A549 (cell line): ENCODE measurements around the gene PLAGL2. TPM values are rescaled to one million over a fixed set of nuclear protein-coding genes. Genes with fewer than 3 reads are reported as not detected.
"Not testable (repeated sequence)": the region's sequence is repeated elsewhere in the genome, so short reads cannot be mapped to it uniquely, and the experiment has no call there.

Experiments
- ATAC-seq, 2 experiments: fragments of 200-7000 bp in 1 of 2; fragments of >200 bp in 1 of 2; cut with Nextera tagmentation in 1 of 2; cut with Tn5 transposase in 1 of 2; 3 replicates each; pipeline versions ENCODE4 v1.8.0 to v1.9.1; 2018 to 2020; ENCODE audit warnings: mild to moderate bottlenecking in 1 of 2, moderate library complexity in 1 of 2
- CTCF ChIA-PET: fragments of 300-600 bp; sonication (Branson Sonifier 250); formaldehyde crosslinking; extraction: SDS; loops from one replicate; lab custom pipeline; 2021; ENCODE audit warnings: antibody characterized with exemption, inconsistent platforms; lab: Yijun Ruan, JAX
- POLR2A ChIA-PET: fragments of 350-600 bp; formaldehyde crosslinking; extraction: SDS; loops from one replicate; lab custom pipeline; 2021; ENCODE audit warnings: antibody characterized with exemption, inconsistent platforms; lab: Yijun Ruan, JAX
- DNase-seq, 2 experiments: peaks; one replicate each; pipeline versions ENCODE4 v3.0.0 to v3.0.0-alpha.2; 2011 to 2016; ENCODE audit warnings: low read depth in 1 of 2, low spot score in 1 of 2
- FAIRE-seq: peaks from 2 replicates; lab custom pipeline; 2011; peaks lifted over from hg19 to GRCh38; lab: Jason Lieb, UNC
- H3K27ac ChIP-seq, 2 experiments: fragments of >200 bp; sonication (Bioruptor Twin); formaldehyde crosslinking; 3 replicates each; pipeline ENCODE4 v1.5.1; 2016 to 2017
- H3K4me1 ChIP-seq: fragments of >200 bp; sonication (Bioruptor Twin); formaldehyde crosslinking; 3 replicates; pipeline ENCODE4 v1.6.1; 2016
- H3K4me2 ChIP-seq: fragments of >200 bp; sonication (Bioruptor Twin); formaldehyde crosslinking; 3 replicates; pipeline ENCODE4 v1.6.1; 2016
- H3K4me3 ChIP-seq: fragments of >200 bp; sonication (Bioruptor Twin); formaldehyde crosslinking; 3 replicates; pipeline ENCODE4 v1.5.1; 2016
- H3K9me3 ChIP-seq: fragments of >200 bp; sonication (Bioruptor Twin); formaldehyde crosslinking; 3 replicates; pipeline ENCODE4 v1.6.1; 2016
- CHD4 ChIP-seq: fragments of 200-600 bp; sonication (generic); IDR thresholded peaks from 2 replicates; pipeline ENCODE4 v1.6.1; 2016; ENCODE audit warnings: antibody characterized with exemption, mild to moderate bottlenecking, borderline replicate concordance
- EHF ChIP-seq: fragments of 250-450 bp; sonication (Bioruptor Pico); IDR thresholded peaks from 2 replicates; pipeline ENCODE4 v1.5.0; 2020; ENCODE audit warnings: mild to moderate bottlenecking
- FOSL2 ChIP-seq, 2 experiments: fragments of 450-650 bp in 1 of 2; fragments of >200 bp in 1 of 2; sonication (Bioruptor Twin) in 1 of 2; formaldehyde crosslinking; IDR thresholded peaks; 2 replicates each; pipeline versions ENCODE4 v1.5.0 to v1.6.1; 2016 to 2020; ENCODE audit warnings: mild to moderate bottlenecking in 1 of 2, moderate library complexity in 1 of 2
- HDAC2 ChIP-seq: fragments of 200-600 bp; sonication (generic); IDR thresholded peaks from 2 replicates; pipeline ENCODE4 v1.6.1; 2016
- NFE2L2 ChIP-seq: fragments of 150-350 bp; conservative IDR thresholded peaks from 2 replicates; pipeline ENCODE4 v1.6.1; 2014; ENCODE audit warnings: low read length
- NPAS2 ChIP-seq: fragments of 250-450 bp; sonication (Bioruptor Pico); IDR thresholded peaks from 2 replicates; pipeline ENCODE4 v1.8.0; 2022; ENCODE audit warnings: mild to moderate bottlenecking, moderate library complexity, borderline replicate concordance
- RFX5 ChIP-seq: fragments of 450-650 bp; IDR thresholded peaks from 2 replicates; pipeline ENCODE4 v1.7.1; 2014; ENCODE audit warnings: antibody characterized with exemption, mild to moderate bottlenecking, moderate library complexity
- TFCP2L1 ChIP-seq: fragments of 250-450 bp; sonication (Bioruptor Pico); IDR thresholded peaks from 2 replicates; pipeline ENCODE4 v1.5.0; 2021; ENCODE audit warnings: mild to moderate bottlenecking
- ZSCAN20 ChIP-seq: fragments of 250-450 bp; sonication (Bioruptor Pico); IDR thresholded peaks from 2 replicates; pipeline ENCODE4 v1.8.0; 2022; ENCODE audit warnings: mild to moderate bottlenecking, moderate library complexity
- WGBS: methylation state at CpG from one replicate; pipeline ENCODE4 v1.1.6; 2017; ENCODE audit errors: missing lambda C conversion rate; 5-methylcytosine and 5-hydroxymethylcytosine counted together
- polyA plus RNA-seq, 4 experiments: library from polyadenylated mRNA; depleted of rRNA in 3 of 4; stranded (reverse); fragments of >200 nt; fragmentation: RNase III in 1 of 4; extraction: RNeasy Plus Mini Kit Qiagen cat#74134 plus additional on column Dnase treatment in 1 of 4; gene quantifications; 2 replicates in 3 of 4; 3 replicates in 1 of 4; pipeline ENCODE4 v1.2.3, GENCODE V29; 2011 to 2017
- TF ChIP-seq, protein P1 (sequence below): fragments of 250-450 bp; sonication (Bioruptor Pico); IDR thresholded peaks from 2 replicates; pipeline ENCODE4 v1.5.0; 2021; ENCODE audit warnings: mild to moderate bottlenecking, moderate library complexity, borderline replicate concordance
- TF ChIP-seq, protein P2 (sequence below): fragments of 200-600 bp; sonication (generic); IDR thresholded peaks from 2 replicates; pipeline ENCODE4 v1.6.1; 2016; ENCODE audit warnings: antibody characterized with exemption, mild to moderate bottlenecking, moderate library complexity
- TF ChIP-seq, protein P3 (sequence below): IDR thresholded peaks from 2 replicates; pipeline ENCODE4 v1.6.1; 2012; ENCODE audit warnings: low read depth, borderline replicate concordance
- TF ChIP-seq, protein P4 (sequence below): fragments of >200 bp; sonication (Bioruptor Twin); formaldehyde crosslinking; IDR thresholded peaks from 3 replicates; pipeline ENCODE4 v1.5.1; 2016

Gene PLAGL2
- polyA plus RNA-seq, 2 of the 4 experiments (the other 2 are of a cell fraction) = 6.1 to 9.0 TPM

DNA sequence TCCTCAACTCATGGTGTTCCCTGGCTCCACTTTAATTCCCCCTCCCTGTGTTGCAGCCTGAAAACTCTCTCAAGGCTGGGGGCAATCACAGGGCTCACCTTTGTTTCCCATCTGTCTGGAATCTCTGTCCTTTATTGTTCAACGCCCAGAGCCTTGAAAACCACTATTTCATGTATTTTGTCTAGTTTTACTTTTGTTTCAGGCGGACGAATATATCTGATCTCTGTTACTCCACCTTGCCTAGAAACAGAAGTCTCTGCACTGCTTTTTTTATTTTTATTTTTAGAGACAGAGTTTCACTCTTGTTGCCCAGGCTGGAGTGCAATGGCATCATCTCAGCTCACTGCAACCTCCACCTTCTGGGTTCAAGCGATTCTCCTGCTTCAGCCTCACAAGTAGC, 27.6 kb downstream of the PLAGL2 start (continued):
- no peak for TF ChIP-seq TFCP2L1 (CRISPR knock-in tag)
- no peak for TF ChIP-seq CHD4
- TF ChIP-seq, protein P1, sequence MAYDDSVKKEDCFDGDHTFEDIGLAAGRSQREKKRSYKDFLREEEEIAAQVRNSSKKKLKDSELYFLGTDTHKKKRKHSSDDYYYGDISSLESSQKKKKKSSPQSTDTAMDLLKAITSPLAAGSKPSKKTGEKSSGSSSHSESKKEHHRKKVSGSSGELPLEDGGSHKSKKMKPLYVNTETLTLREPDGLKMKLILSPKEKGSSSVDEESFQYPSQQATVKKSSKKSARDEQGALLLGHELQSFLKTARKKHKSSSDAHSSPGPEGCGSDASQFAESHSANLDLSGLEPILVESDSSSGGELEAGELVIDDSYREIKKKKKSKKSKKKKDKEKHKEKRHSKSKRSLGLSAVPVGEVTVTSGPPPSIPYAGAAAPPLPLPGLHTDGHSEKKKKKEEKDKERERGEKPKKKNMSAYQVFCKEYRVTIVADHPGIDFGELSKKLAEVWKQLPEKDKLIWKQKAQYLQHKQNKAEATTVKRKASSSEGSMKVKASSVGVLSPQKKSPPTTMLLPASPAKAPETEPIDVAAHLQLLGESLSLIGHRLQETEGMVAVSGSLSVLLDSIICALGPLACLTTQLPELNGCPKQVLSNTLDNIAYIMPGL (CRISPR knock-in tag) = no peak

DNA sequence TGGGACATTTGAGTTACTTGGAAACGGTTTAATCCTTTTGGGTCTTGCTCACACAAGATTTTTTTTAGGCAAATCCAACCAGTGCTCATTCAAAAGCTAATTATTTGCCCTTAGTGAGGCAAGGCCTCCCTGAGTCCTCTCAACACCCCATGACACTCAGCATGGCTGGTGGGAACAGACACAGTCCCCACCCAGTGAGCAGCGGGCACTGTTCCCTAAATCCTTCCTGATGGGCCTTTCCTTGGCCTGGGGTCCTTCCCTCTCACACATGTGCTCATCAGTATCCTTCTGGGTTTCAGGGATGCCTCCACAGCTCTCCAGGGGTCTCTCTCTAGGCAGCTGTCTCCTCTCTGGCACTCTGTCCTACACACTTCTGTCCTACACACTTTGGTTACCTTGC, 28.0 kb downstream of the PLAGL2 start:
- WGBS = 69% methylated on average over 2 of the region's 2 CpGs
- no peak overlapping the region for H3K27ac ChIP-seq
- ChIA-PET CTCF (no interaction called here), POLR2A (no interaction called here)
- H3K9me3 ChIP-seq = no peaks in the 10 kb centered on the region
- ATAC-seq = 0 out of 6 replicates have a peak, but pooled peaks of 1 of the 2 experiments have one; percentile 36
- no peak overlapping the region for H3K4me3 ChIP-seq
- no peak for FAIRE-seq
- TF ChIP-seq EHF (CRISPR knock-in tag) (no peak), HDAC2 (no peak), RFX5 (no peak), ZSCAN20 (no peak), FOSL2 (IDR thresholded peaks at IDR 0.05) (no peak), FOSL2 (CRISPR knock-in tag; IDR thresholded peaks at IDR 0.05) (no peak), NPAS2 (CRISPR knock-in tag) (no peak), NFE2L2 (no peak)
- TF ChIP-seq, protein P2, sequence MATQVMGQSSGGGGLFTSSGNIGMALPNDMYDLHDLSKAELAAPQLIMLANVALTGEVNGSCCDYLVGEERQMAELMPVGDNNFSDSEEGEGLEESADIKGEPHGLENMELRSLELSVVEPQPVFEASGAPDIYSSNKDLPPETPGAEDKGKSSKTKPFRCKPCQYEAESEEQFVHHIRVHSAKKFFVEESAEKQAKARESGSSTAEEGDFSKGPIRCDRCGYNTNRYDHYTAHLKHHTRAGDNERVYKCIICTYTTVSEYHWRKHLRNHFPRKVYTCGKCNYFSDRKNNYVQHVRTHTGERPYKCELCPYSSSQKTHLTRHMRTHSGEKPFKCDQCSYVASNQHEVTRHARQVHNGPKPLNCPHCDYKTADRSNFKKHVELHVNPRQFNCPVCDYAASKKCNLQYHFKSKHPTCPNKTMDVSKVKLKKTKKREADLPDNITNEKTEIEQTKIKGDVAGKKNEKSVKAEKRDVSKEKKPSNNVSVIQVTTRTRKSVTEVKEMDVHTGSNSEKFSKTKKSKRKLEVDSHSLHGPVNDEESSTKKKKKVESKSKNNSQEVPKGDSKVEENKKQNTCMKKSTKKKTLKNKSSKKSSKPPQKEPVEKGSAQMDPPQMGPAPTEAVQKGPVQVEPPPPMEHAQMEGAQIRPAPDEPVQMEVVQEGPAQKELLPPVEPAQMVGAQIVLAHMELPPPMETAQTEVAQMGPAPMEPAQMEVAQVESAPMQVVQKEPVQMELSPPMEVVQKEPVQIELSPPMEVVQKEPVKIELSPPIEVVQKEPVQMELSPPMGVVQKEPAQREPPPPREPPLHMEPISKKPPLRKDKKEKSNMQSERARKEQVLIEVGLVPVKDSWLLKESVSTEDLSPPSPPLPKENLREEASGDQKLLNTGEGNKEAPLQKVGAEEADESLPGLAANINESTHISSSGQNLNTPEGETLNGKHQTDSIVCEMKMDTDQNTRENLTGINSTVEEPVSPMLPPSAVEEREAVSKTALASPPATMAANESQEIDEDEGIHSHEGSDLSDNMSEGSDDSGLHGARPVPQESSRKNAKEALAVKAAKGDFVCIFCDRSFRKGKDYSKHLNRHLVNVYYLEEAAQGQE = no peak
- TF ChIP-seq, protein P3, sequence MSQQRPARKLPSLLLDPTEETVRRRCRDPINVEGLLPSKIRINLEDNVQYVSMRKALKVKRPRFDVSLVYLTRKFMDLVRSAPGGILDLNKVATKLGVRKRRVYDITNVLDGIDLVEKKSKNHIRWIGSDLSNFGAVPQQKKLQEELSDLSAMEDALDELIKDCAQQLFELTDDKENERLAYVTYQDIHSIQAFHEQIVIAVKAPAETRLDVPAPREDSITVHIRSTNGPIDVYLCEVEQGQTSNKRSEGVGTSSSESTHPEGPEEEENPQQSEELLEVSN = no peak
- TF ChIP-seq, protein P4, sequence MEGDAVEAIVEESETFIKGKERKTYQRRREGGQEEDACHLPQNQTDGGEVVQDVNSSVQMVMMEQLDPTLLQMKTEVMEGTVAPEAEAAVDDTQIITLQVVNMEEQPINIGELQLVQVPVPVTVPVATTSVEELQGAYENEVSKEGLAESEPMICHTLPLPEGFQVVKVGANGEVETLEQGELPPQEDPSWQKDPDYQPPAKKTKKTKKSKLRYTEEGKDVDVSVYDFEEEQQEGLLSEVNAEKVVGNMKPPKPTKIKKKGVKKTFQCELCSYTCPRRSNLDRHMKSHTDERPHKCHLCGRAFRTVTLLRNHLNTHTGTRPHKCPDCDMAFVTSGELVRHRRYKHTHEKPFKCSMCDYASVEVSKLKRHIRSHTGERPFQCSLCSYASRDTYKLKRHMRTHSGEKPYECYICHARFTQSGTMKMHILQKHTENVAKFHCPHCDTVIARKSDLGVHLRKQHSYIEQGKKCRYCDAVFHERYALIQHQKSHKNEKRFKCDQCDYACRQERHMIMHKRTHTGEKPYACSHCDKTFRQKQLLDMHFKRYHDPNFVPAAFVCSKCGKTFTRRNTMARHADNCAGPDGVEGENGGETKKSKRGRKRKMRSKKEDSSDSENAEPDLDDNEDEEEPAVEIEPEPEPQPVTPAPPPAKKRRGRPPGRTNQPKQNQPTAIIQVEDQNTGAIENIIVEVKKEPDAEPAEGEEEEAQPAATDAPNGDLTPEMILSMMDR = no peak
- DNase-seq = no peak
- H3K4me2 ChIP-seq = no peak overlapping the region
- H3K4me1 ChIP-seq = no peaks in the 10 kb centered on the region

DNA sequence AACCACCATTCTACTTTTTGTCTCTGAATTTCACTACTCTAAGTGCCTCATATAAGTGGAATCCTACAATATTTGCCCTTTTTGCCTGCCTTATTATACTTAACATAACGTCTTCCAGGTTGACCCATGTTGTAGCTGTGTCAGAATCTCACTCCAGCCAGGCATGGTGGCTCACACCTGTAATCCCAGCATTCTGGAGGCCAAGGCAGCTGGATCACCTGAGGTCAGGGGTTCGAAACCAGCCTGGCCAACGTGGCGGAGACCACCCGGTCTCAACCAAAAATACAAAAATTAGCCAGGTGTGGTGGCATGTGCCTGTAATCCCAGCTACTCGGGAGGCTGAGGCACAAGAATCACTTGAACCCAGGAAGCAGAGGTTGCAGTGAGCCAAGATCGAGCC, 29.8 kb downstream of the PLAGL2 start:
- H3K27ac ChIP-seq, POLR2A ChIA-PET, H3K9me3 ChIP-seq, H3K4me1 ChIP-seq, FAIRE-seq, DNase-seq, ATAC-seq, H3K4me3 ChIP-seq, H3K4me2 ChIP-seq: not testable (repeated sequence)
- CTCF ChIA-PET = interaction anchor here (0.7 kb wide), 1 partner anchor 58 kb away, joined by 3 read pairs; no protein-coding TSS in a partner anchor
- WGBS = 80% methylated on average over 7 of the region's 7 CpGs
